ENCODE data around the gene HES2.

DNA sequence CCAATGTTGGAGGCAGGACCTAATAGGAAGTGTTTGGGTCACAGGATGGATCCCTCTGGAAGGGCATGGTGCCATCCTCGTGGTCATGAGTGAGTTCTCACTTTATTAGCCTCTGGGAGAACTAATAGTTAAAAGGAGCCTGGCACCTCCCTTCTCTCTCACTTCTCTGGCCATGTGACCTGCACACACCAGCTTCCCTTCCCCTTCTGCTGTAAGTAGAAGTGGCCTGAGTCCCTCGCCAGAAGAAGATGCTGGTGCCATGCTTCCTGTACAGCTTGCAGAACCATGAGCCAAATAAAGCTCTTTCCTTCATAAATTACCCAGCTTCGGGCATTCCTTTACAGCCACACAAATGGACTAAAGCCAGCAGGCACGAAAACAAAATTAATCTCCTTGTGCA is 49.7 kb downstream of the HES2 start:
- TF ChIP-seq, protein P1, sequence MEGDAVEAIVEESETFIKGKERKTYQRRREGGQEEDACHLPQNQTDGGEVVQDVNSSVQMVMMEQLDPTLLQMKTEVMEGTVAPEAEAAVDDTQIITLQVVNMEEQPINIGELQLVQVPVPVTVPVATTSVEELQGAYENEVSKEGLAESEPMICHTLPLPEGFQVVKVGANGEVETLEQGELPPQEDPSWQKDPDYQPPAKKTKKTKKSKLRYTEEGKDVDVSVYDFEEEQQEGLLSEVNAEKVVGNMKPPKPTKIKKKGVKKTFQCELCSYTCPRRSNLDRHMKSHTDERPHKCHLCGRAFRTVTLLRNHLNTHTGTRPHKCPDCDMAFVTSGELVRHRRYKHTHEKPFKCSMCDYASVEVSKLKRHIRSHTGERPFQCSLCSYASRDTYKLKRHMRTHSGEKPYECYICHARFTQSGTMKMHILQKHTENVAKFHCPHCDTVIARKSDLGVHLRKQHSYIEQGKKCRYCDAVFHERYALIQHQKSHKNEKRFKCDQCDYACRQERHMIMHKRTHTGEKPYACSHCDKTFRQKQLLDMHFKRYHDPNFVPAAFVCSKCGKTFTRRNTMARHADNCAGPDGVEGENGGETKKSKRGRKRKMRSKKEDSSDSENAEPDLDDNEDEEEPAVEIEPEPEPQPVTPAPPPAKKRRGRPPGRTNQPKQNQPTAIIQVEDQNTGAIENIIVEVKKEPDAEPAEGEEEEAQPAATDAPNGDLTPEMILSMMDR (IDR thresholded peaks at IDR 0.05): no peak
- no peak for TF ChIP-seq POLR2AphosphoS5 (IDR thresholded peaks at IDR 0.05)

All from breast epithelium (tissue), 3 donors.